Left ventricle myocardium inferior (tissue), 1 donor: ENCODE results near the gene PTPRM. TPM values are rescaled to one million over a fixed set of nuclear protein-coding genes. Genes with fewer than 3 reads are reported as not detected.

ENCODE experiments used
- DNase-seq: peaks from one replicate; pipeline ENCODE4 v3.0.0-alpha.2; 2020
- H3K27ac ChIP-seq: fragments of 200-600 bp; replicated peaks from 2 replicates; pipeline ENCODE4 v1.8.0; 2021
- H3K27me3 ChIP-seq: fragments of 200-600 bp; 2 replicates; pipeline ENCODE4 v1.8.0; 2021; ENCODE audit warnings: low read depth
- H3K36me3 ChIP-seq: fragments of 200-600 bp; 2 replicates; pipeline ENCODE4 v1.8.0; 2021
- H3K4me1 ChIP-seq: fragments of 200-600 bp; 2 replicates; pipeline ENCODE4 v1.8.0; 2021
- H3K4me3 ChIP-seq: fragments of 200-600 bp; 2 replicates; pipeline ENCODE4 v1.8.0; 2021; ENCODE audit warnings: mild to moderate bottlenecking, moderate library complexity
- H3K9me3 ChIP-seq: fragments of 200-600 bp; replicated peaks from 2 replicates; pipeline ENCODE4 v1.8.0; 2021
- CTCF ChIP-seq: fragments of 200-600 bp; IDR thresholded peaks from 2 replicates; pipeline ENCODE4 v1.8.0; 2021; ENCODE audit warnings: antibody characterized with exemption, mild to moderate bottlenecking, borderline replicate concordance
- intact Hi-C: fragments of 100-400 bp; cut with micrococcal nuclease; formaldehyde crosslinking; loops from one replicate; pipeline ENCODE4 v1.11.0; 2022
- total RNA-seq: library from RNA; stranded (reverse); fragmentation: NEBNext Ultra II Directional; extraction: Animal tissue kit (Norgen Biotek cat#: 25700); gene quantifications from one replicate; pipeline ENCODE4 v1.2.1, GENCODE V29; 2021
- donor health status: DM: no; HTN: yes; CAD: no; lungs with severe emphysema.

The PTPRM gene
- total RNA-seq, 1 donor from 2014 or later, result 132 TPM

- Histone ChIP-seq H3K27ac (no peak overlapping the region), H3K4me3 (no peak overlapping the region), H3K9me3 (no peaks in the 10 kb centered on the region), H3K27me3 (no peaks in the 10 kb centered on the region), H3K4me1 (peaks cover 9% of the 10 kb centered on the region), H3K36me3 (peaks cover 86% of the 10 kb centered on the region)
- DNase-seq, result peak; percentile 45
- peak; percentile 79 for TF ChIP-seq CTCF
- intact Hi-C loops, result loop anchor here (10.0 kb wide), 1 partner anchor 1115 kb away; no protein-coding TSS in a partner anchor
Measured at GRCh38 chr18:8389391-8390340, 822.5 kb downstream of the PTPRM start.

DNA sequence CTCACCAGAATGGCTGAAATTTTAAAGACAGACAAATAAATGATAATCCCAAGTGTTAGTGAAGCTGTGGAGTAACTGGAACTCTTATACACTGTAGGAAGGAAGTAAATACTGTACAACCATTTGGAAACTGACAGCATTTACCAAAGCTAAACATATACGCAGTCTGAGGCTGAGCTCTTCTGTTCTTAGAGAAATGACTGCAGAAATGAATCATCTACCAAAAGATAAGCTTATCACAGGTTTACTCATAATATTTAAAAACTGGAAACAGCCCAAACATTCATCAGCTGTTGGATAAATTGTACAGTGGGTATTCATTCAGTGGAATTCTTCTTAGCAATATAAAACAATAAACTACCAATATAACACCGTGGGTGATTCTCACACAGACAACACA is 824.0 kb downstream of the PTPRM start:
- intact Hi-C loops, result no loop called here

GRCh38 chr18:8396254-8396653 is 829.1 kb downstream of the PTPRM start:
- no peak overlapping the region for H3K27ac ChIP-seq
- intact Hi-C loops, result no loop called here

More for the DNA sequence above, 824.0 kb downstream of the PTPRM start:
- no peak overlapping the region for H3K27ac ChIP-seq
- no peak for DNase-seq
- H3K27me3 ChIP-seq, result no peaks in the 10 kb centered on the region
- peaks cover 85% of the 10 kb centered on the region for H3K36me3 ChIP-seq
- no peak overlapping the region for H3K4me3 ChIP-seq
- TF ChIP-seq CTCF, result no peak
- H3K9me3 ChIP-seq, result no peaks in the 10 kb centered on the region
- H3K4me1 ChIP-seq, result peaks cover 13% of the 10 kb centered on the region

GRCh38 chr18:8397034-8397433 is 829.9 kb downstream of the PTPRM start:
- DNase-seq, result no peak
- intact Hi-C loops, result no loop called here
- no peak overlapping the region for H3K27ac ChIP-seq
- peaks cover 13% of the 10 kb centered on the region for H3K4me1 ChIP-seq
- H3K4me3 ChIP-seq, result no peak overlapping the region
- H3K9me3 ChIP-seq, result no peaks in the 10 kb centered on the region
- no peak for TF ChIP-seq CTCF
- H3K36me3 ChIP-seq, result peaks cover 88% of the 10 kb centered on the region
- no peaks in the 10 kb centered on the region for H3K27me3 ChIP-seq

More at GRCh38 chr18:8396254-8396653, 829.1 kb downstream of the PTPRM start:
- DNase-seq, result no peak
- Histone ChIP-seq H3K4me3 (no peak overlapping the region), H3K36me3 (peaks cover 88% of the 10 kb centered on the region), H3K4me1 (peaks cover 13% of the 10 kb centered on the region), H3K27me3 (no peaks in the 10 kb centered on the region), H3K9me3 (no peaks in the 10 kb centered on the region)
- no peak for TF ChIP-seq CTCF

GRCh38 chr18:8399138-8399537 is 832.0 kb downstream of the PTPRM start:
- H3K27me3 ChIP-seq, result no peaks in the 10 kb centered on the region
- no peak overlapping the region for H3K4me3 ChIP-seq
- intact Hi-C loops, result no loop called here
- no peaks in the 10 kb centered on the region for H3K9me3 ChIP-seq
- H3K36me3 ChIP-seq, result peaks cover 95% of the 10 kb centered on the region
- TF ChIP-seq CTCF, result no peak
- H3K27ac ChIP-seq, result no peak overlapping the region
- H3K4me1 ChIP-seq, result peaks cover 10% of the 10 kb centered on the region
- no peak for DNase-seq
